Thyroid gland (tissue), 4 donors: ENCODE results near the gene CLEC2D.

ENCODE experiments used
- POLR2A ChIP-seq, 2 donors: fragments of 450-650 bp; IDR thresholded peaks; one replicate each; pipeline ENCODE4 v1.6.1; 2017; ENCODE audit warnings: antibody characterized with exemption in 2 of 2, mild to moderate bottlenecking in 2 of 2, moderate library complexity in 1 of 2
- TF ChIP-seq, protein P1 (sequence below), 6 experiments: fragments of 200-600 bp in 3 of 6; fragments of 450-650 bp in 3 of 6; sonication (generic) in 3 of 6; IDR thresholded peaks; one replicate each; pipeline ENCODE4 v1.5.1; 2016 to 2019; ENCODE audit warnings: antibody characterized with exemption in 6 of 6, mild to moderate bottlenecking in 2 of 6, inconsistent platforms in 1 of 6, moderate library complexity in 1 of 6

DNA sequence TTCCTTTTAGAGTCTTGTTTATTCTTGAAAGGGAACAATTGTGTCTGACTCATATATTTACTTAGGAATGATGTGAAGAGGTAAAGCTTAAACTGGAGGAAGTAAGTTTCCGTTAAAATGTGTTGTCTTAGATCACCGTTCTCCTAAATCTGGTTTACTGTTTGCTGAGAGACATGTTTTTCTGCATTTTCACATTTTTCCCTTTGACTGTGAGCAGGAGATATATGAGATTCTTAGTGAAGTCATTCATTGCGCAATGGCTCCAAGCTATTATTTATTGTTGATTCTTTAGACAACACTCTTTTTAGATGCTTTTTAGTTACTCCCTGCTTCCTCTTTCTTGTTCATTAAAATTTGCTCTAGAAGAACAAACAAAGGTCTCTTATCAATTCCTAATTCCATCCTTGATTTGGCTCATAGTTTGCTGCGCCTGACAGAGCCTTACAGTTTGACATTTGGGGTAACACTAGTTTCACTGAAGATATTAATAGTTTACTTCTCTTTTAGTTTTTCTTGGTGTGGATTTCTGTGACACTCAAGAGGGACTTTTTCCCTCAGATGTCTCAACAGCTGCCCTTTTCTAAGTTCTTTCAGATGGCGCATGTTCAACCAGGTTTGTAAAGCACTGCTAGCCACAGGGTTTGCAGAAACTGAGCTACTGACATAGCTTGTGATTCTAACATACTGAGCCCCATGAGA, 52.0 kb downstream of the CLEC2D start:
- TF ChIP-seq, protein P1, sequence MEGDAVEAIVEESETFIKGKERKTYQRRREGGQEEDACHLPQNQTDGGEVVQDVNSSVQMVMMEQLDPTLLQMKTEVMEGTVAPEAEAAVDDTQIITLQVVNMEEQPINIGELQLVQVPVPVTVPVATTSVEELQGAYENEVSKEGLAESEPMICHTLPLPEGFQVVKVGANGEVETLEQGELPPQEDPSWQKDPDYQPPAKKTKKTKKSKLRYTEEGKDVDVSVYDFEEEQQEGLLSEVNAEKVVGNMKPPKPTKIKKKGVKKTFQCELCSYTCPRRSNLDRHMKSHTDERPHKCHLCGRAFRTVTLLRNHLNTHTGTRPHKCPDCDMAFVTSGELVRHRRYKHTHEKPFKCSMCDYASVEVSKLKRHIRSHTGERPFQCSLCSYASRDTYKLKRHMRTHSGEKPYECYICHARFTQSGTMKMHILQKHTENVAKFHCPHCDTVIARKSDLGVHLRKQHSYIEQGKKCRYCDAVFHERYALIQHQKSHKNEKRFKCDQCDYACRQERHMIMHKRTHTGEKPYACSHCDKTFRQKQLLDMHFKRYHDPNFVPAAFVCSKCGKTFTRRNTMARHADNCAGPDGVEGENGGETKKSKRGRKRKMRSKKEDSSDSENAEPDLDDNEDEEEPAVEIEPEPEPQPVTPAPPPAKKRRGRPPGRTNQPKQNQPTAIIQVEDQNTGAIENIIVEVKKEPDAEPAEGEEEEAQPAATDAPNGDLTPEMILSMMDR (IDR thresholded peaks at IDR 0.05): no peak
- no peak for TF ChIP-seq POLR2A (IDR thresholded peaks at IDR 0.05)
